ENCODE data around the gene ARSA.

GRCh38 chr22:50612168-50612527 is 15.8 kb downstream of the ARSA start:
- TF ChIP-seq POLR2A (IDR thresholded peaks at IDR 0.05) (no peak), CTCF (IDR thresholded peaks at IDR 0.05) (no peak)
